Adrenal gland (tissue), 12 donors: ENCODE measurements around the gene EZH2. TPM values are rescaled to one million over a fixed set of nuclear protein-coding genes. Genes with fewer than 3 reads are reported as not detected.

Source experiments
- DNase-seq, 7 donors: peaks; one replicate each; pipeline ENCODE4 v3.0.0-alpha.2; 2019 to 2020
- H3K27ac ChIP-seq, 5 donors: fragments of 200-600 bp; sonication (generic) in 4 of 5; 1 replicate in 3 of 5; 2 replicates in 2 of 5; pipeline versions ENCODE4 v1.5.1 to v1.8.0; 2016 to 2020; ENCODE audit warnings: mild to moderate bottlenecking in 1 of 5
- H3K27me3 ChIP-seq: fragments of 200-600 bp; 2 replicates; pipeline ENCODE4 v1.8.0; 2021
- H3K36me3 ChIP-seq, 2 donors: fragments of 200-600 bp; replicated peaks in 1 of 2; 1 replicate in 1 of 2; 2 replicates in 1 of 2; pipeline versions ENCODE4 v1.5.1 to v1.8.0; 2018 to 2022
- H3K4me1 ChIP-seq, 2 donors: fragments of 200-600 bp; replicated peaks in 1 of 2; 1 replicate in 1 of 2; 2 replicates in 1 of 2; pipeline versions ENCODE4 v1.5.1 to v1.8.0; 2018 to 2021
- H3K4me3 ChIP-seq, 4 donors: fragments of 200-600 bp; sonication (generic) in 3 of 4; one replicate each; pipeline ENCODE4 v1.5.1; 2016 to 2018
- H3K9me3 ChIP-seq, 3 donors: fragments of 200-600 bp; sonication (generic) in 1 of 3; replicated peaks in 1 of 3; 1 replicate in 2 of 3; 2 replicates in 1 of 3; pipeline versions ENCODE4 v1.5.1 to v1.8.0; 2016 to 2021
- CTCF ChIP-seq, 6 experiments: fragments of 450-650 bp in 4 of 6; fragments of 200-600 bp in 2 of 6; sonication (generic) in 1 of 6; IDR thresholded peaks; 1 replicate in 5 of 6; 2 replicates in 1 of 6; pipeline versions ENCODE4 v1.5.1 to v1.8.0; 2016 to 2021; ENCODE audit warnings: antibody characterized with exemption in 6 of 6, mild to moderate bottlenecking in 2 of 6, moderate library complexity in 1 of 6
- POLR2A ChIP-seq, 2 donors: fragments of 450-650 bp; IDR thresholded peaks; one replicate each; pipeline ENCODE4 v1.6.1; 2017; ENCODE audit warnings: antibody characterized with exemption in 2 of 2, mild to moderate bottlenecking in 2 of 2, moderate library complexity in 1 of 2
- WGBS, 4 donors: extraction: QIAGEN DNeasy Blood & Tissue Kit in 2 of 4; methylation state at CpG; one replicate each; pipeline versions ENCODE4 v1.1.5 to v1.1.7; 2013 to 2017; 5-methylcytosine and 5-hydroxymethylcytosine counted together
- intact Hi-C, 2 donors: fragments of 100-400 bp; cut with DNase I; formaldehyde crosslinking; loops; one replicate each; pipeline versions ENCODE4 v1.14.1 to v1.15.0; 2022 to 2023
- polyA plus RNA-seq, 3 donors: library from polyadenylated mRNA; stranded (reverse); fragments of 200-250 nt in 2 of 3; fragments of 350-450 nt in 1 of 3; fragmentation: Illumina TruSeq in 1 of 3; extraction: RNeasy Lipid Tissue Mini Kit (QIAGEN cat#74804) in 1 of 3; gene quantifications; one replicate each; pipeline ENCODE4 v1.2.3, GENCODE V29; 2013 to 2014
- total RNA-seq, 9 donors: library from RNA; depleted of rRNA in 4 of 9; stranded (reverse); fragments of >200 nt in 4 of 9; fragments of 120-200 nt in 1 of 9; fragmentation: NEBNext Ultra II Directional in 1 of 9; extraction: Animal tissue kit (Norgen Biotek cat#: 25700) in 1 of 9; gene quantifications; one replicate each; pipeline versions ENCODE4 v1.1.0 to v1.2.4, GENCODE V29; 2013 to 2023
- donor health status: healthy with polysubstance abuse.
- donor health status: Bipolar disorder and iron deficiency.
- donor health status: DM: yes; HTN: yes; CAD: no.
- donor health status: DM: no; HTN: no; CAD: no.
- donor health status: DM: no; HTN: no; CAD: no.
- donor health status: DM: yes; HTN: yes; CAD: no.

The EZH2 gene
- total and polyA plus RNA-seq, 12 donors = 0.61 to 11.6 (median 2.3) TPM

GRCh38 chr7:148815612-148816011 is 68.5 kb downstream of the EZH2 start:
- no peak overlapping the region for H3K27ac ChIP-seq
- peaks cover 0 to 7% of the 10 kb centered on the region in 2 donors for H3K4me1 ChIP-seq
- no peaks in the 10 kb centered on the region for H3K27me3 ChIP-seq
- DNase-seq = no peak
- WGBS, 4 donors = 78 to 94% (median 91%) methylated on average over 2 to 3 of the region's 3 CpGs
- H3K4me3 ChIP-seq = no peak overlapping the region
- intact Hi-C loops = no loop called here
- no peaks in the 10 kb centered on the region for H3K36me3 ChIP-seq
- H3K9me3 ChIP-seq = no peaks in the 10 kb centered on the region
- TF ChIP-seq POLR2A (IDR thresholded peaks at IDR 0.05) (no peak), CTCF (IDR thresholded peaks at IDR 0.05) (no peak)

GRCh38 chr7:148814922-148815559 is 69.0 kb downstream of the EZH2 start:
- no peak for DNase-seq
- 77 to 80% (median 78%) methylated on average over 10 of the region's 10 CpGs for WGBS, 4 donors
- H3K4me1 ChIP-seq = peaks cover 0 to 4% of the 10 kb centered on the region in 2 donors
- no peak overlapping the region for H3K27ac ChIP-seq
- no peak overlapping the region for H3K4me3 ChIP-seq
- no peak for TF ChIP-seq CTCF (IDR thresholded peaks at IDR 0.05)
- no peak for TF ChIP-seq POLR2A (IDR thresholded peaks at IDR 0.05)
- H3K27me3 ChIP-seq = no peaks in the 10 kb centered on the region
- no peaks in the 10 kb centered on the region for H3K36me3 ChIP-seq
- no peaks in the 10 kb centered on the region for H3K9me3 ChIP-seq
- intact Hi-C loops = no loop called here

- 60 to 68% (median 64%) methylated on average over 9 of the region's 9 CpGs for WGBS, 4 donors
- no peaks in the 10 kb centered on the region for H3K27me3 ChIP-seq
- H3K4me3 ChIP-seq = no peak overlapping the region
- H3K36me3 ChIP-seq = no peaks in the 10 kb centered on the region
- TF ChIP-seq CTCF (IDR thresholded peaks at IDR 0.05) = no peak
- intact Hi-C loops = no loop called here
- no peak overlapping the region for H3K27ac ChIP-seq
- no peak for DNase-seq
- no peaks in the 10 kb centered on the region for H3K9me3 ChIP-seq
- no peaks in the 10 kb centered on the region for H3K4me1 ChIP-seq
Observed at GRCh38 chr7:148813890-148814289, 70.2 kb downstream of the EZH2 start.

GRCh38 chr7:148811892-148812291 is 72.2 kb downstream of the EZH2 start:
- no peak for TF ChIP-seq CTCF (IDR thresholded peaks at IDR 0.05)
- TF ChIP-seq POLR2A (IDR thresholded peaks at IDR 0.05) = no peak
- Histone ChIP-seq H3K9me3 (no peaks in the 10 kb centered on the region), H3K27me3 (no peaks in the 10 kb centered on the region), H3K36me3 (no peaks in the 10 kb centered on the region), H3K27ac (no peak overlapping the region), H3K4me1 (no peaks in the 10 kb centered on the region), H3K4me3 (no peak overlapping the region)
- DNase-seq = no peak
- WGBS, 4 donors = 89 to 95% (median 93%) methylated on average over 4 of the region's 4 CpGs
- intact Hi-C loops = no loop called here
